K562 (cell line): Measurements from ENCODE around the gene RAI1. TPM values are rescaled to one million over a fixed set of nuclear protein-coding genes. Genes with fewer than 3 reads are reported as not detected.

ENCODE experiments used
- CBFA2T2 ChIP-seq: fragments of 450-650 bp; conservative IDR thresholded peaks from 2 replicates; pipeline ENCODE4 v1.6.1; 2017; ENCODE audit warnings: mild to moderate bottlenecking
- ELK1 ChIP-seq: sonication (generic); formaldehyde crosslinking; IDR thresholded peaks from 2 replicates; pipeline ENCODE4 v1.8.1; 2022; ENCODE audit warnings: missing genetic modification reagents
- GATAD2B ChIP-seq: fragments of 450-650 bp; IDR thresholded peaks from 2 replicates; pipeline ENCODE4 v1.6.1; 2017; ENCODE audit warnings: mild to moderate bottlenecking, borderline replicate concordance
- MNT ChIP-seq, 2 experiments: fragments of 450-650 bp; conservative IDR thresholded peaks; 2 replicates each; pipeline ENCODE4 v1.6.1; 2017; ENCODE audit warnings: mild to moderate bottlenecking in 2 of 2, moderate library complexity in 2 of 2
- NUFIP1 ChIP-seq: fragments of 450-650 bp; IDR thresholded peaks from 2 replicates; pipeline ENCODE4 v1.6.1; 2018; ENCODE audit not compliant: partially characterized antibody
- PURB ChIP-seq: sonication (generic); formaldehyde crosslinking; IDR thresholded peaks from 2 replicates; pipeline ENCODE4 v1.9.0; 2021; ENCODE audit warnings: low read depth, mild to moderate bottlenecking, missing genetic modification reagents
- REST ChIP-seq, 2 experiments: fragments of 450-650 bp; formaldehyde crosslinking in 1 of 2; IDR thresholded peaks; 2 replicates each; pipeline versions ENCODE4 v1.4.0 to v1.6.1; 2014 to 2020; ENCODE audit warnings: mild to moderate bottlenecking in 2 of 2, borderline replicate concordance in 1 of 2, low read depth in 1 of 2
- TAF1 ChIP-seq: IDR thresholded peaks from 2 replicates; pipeline ENCODE4 v1.6.1; 2011; ENCODE audit warnings: mild to moderate bottlenecking, low read length, moderate library complexity; ENCODE audit not compliant: insufficient read depth, control insufficient read depth, severe bottlenecking; ENCODE audit errors: extremely low read depth
- ZNF717 ChIP-seq: fragments of 250-450 bp; sonication (Bioruptor Pico); IDR thresholded peaks from 2 replicates; pipeline ENCODE4 v1.5.0; 2021
- ZNF77 ChIP-seq: fragments of 250-450 bp; sonication (Bioruptor Pico); IDR thresholded peaks from 2 replicates; pipeline ENCODE4 v1.5.0; 2020
- polyA plus RNA-seq, 8 experiments: library from polyadenylated mRNA; depleted of rRNA in 4 of 8; stranded (reverse) in 5 of 8; unstranded in 3 of 8; fragments of >200 nt; fragmentation: Nextera tagmentation in 2 of 8; fragmentation: Illumina TruSeq in 1 of 8; extraction: Ambion mirVana in 2 of 8; extraction: Trizol in 1 of 8; gene quantifications; 2 replicates each; pipeline versions ENCODE4 v1.2.1 to v1.2.3, GENCODE V29; 2011 to 2014; ENCODE audit warnings: inconsistent platforms in 1 of 8, missing spikeins in 1 of 8
- total RNA-seq, 7 experiments: library from RNA; depleted of rRNA in 6 of 7; stranded (reverse); fragments of >200 nt in 6 of 7; fragmentation: Illumina TruSeq in 2 of 7; extraction: Trizol in 2 of 7; gene quantifications; 2 replicates each; pipeline versions ENCODE4 v1.2.1 to v1.2.3, GENCODE V29; 2011 to 2021; ENCODE audit warnings: low replicate concordance in 1 of 7
- TF ChIP-seq, protein P1 (sequence below): sonication (generic); formaldehyde crosslinking; IDR thresholded peaks from 2 replicates; pipeline ENCODE4 v1.8.0; 2023; ENCODE audit warnings: missing genetic modification reagents, mild to moderate bottlenecking, borderline replicate concordance

RAI1 gene
- total and polyA plus RNA-seq, 9 of the 15 experiments (the other 6 are each of a cell fraction or from before 2014, with no cell fraction given) = 0.68 to 19.9 (median 5.5) TPM

DNA sequence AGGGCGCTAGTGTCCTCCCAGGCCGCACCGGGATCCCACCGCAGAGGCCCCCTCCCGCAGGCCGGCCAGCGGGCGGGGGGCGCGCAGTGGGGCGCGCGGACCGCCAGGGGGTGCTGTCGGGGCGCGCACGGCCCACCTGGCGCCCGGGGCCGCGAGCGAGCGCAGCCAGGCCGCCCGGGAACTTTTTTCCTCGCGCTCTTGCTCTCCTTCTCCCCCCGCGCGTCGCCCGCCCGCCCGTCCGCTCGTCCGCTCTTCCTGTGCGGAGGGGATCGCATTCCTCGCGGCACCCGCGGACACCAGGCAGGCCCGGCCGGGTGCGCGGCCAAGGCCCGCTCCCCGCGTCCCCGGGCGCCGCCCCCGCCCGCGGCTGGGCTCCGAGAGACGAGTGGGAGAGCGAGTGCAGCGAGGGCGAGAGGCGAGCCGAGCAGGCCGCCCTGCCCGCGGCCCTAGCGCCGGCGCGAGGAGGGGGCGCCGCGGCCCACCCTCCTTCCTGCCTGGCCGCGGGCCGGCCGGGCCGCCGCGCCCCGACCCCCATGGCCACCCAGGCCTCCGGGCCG lies at the start of gene RAI1 (continued):
- TF ChIP-seq CBFA2T2 (no peak), GATAD2B (peak; percentile 64), TAF1 (peak; percentile 69), MNT (conservative IDR thresholded peaks at IDR 0.05) (no peak), ZNF717 (CRISPR knock-in tag) (no peak), REST (IDR thresholded peaks at IDR 0.05; ENCODE audit: borderline replicate concordance) (peak; percentile 52), REST (CRISPR knock-in tag; IDR thresholded peaks at IDR 0.05; ENCODE audit: low read depth) (no peak), NUFIP1 (no peak), ZNF77 (CRISPR knock-in tag) (no peak), PURB (CRISPR knock-in tag) (no peak), ELK1 (no peak)
- TF ChIP-seq, protein P1, sequence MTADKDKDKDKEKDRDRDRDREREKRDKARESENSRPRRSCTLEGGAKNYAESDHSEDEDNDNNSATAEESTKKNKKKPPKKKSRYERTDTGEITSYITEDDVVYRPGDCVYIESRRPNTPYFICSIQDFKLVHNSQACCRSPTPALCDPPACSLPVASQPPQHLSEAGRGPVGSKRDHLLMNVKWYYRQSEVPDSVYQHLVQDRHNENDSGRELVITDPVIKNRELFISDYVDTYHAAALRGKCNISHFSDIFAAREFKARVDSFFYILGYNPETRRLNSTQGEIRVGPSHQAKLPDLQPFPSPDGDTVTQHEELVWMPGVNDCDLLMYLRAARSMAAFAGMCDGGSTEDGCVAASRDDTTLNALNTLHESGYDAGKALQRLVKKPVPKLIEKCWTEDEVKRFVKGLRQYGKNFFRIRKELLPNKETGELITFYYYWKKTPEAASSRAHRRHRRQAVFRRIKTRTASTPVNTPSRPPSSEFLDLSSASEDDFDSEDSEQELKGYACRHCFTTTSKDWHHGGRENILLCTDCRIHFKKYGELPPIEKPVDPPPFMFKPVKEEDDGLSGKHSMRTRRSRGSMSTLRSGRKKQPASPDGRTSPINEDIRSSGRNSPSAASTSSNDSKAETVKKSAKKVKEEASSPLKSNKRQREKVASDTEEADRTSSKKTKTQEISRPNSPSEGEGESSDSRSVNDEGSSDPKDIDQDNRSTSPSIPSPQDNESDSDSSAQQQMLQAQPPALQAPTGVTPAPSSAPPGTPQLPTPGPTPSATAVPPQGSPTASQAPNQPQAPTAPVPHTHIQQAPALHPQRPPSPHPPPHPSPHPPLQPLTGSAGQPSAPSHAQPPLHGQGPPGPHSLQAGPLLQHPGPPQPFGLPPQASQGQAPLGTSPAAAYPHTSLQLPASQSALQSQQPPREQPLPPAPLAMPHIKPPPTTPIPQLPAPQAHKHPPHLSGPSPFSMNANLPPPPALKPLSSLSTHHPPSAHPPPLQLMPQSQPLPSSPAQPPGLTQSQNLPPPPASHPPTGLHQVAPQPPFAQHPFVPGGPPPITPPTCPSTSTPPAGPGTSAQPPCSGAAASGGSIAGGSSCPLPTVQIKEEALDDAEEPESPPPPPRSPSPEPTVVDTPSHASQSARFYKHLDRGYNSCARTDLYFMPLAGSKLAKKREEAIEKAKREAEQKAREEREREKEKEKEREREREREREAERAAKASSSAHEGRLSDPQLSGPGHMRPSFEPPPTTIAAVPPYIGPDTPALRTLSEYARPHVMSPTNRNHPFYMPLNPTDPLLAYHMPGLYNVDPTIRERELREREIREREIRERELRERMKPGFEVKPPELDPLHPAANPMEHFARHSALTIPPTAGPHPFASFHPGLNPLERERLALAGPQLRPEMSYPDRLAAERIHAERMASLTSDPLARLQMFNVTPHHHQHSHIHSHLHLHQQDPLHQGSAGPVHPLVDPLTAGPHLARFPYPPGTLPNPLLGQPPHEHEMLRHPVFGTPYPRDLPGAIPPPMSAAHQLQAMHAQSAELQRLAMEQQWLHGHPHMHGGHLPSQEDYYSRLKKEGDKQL (CRISPR knock-in tag) = no peak
